ENCODE measurements around the gene ALDH1L1. TPM values are rescaled to one million over a fixed set of nuclear protein-coding genes. Genes with fewer than 3 reads are reported as not detected.

Gene ALDH1L1
- total and polyA plus RNA-seq, 2 of the 13 experiments (the other 11 are each of a cell fraction or from before 2014, with no cell fraction given) = 11.2 to 28.7 TPM

- intact Hi-C loops (cut with micrococcal nuclease; ENCODE audit: unreplicated experiment) = no loop called here
- Histone ChIP-seq H3K79me2 (ENCODE audit: insufficient read depth, low read length) (no peaks in the 10 kb centered on the region), H3K4me2 (ENCODE audit: low read depth, low read length) (no peak overlapping the region), H3K4me1 (ENCODE audit: insufficient read depth, low read length) (peaks cover 40% of the 10 kb centered on the region), H3K27ac (ENCODE audit: extremely low read length, insufficient read depth, low read length) (no peak overlapping the region), H2AFZ (ENCODE audit: low read length) (no peak overlapping the region), H3K9me3 (ENCODE audit: low read length) (no peaks in the 10 kb centered on the region), H3K9ac (ENCODE audit: insufficient read depth, low read depth, low read length) (no peak overlapping the region), H3K4me3 (replicated peaks in 1 of 3; ENCODE audit: insufficient read depth in 1 of 3, low read depth in 2 of 3, low read length in 3 of 3) (no peak overlapping the region), H3K36me3 (replicated peaks in 1 of 2; ENCODE audit: control insufficient read depth in 1 of 2, insufficient read depth in 2 of 2, low read length in 2 of 2) (no peaks in the 10 kb centered on the region), H4K20me1 (ENCODE audit: insufficient read depth, low read length) (no peaks in the 10 kb centered on the region), H3K27me3 (ENCODE audit: control insufficient read depth in 1 of 2, insufficient read depth in 2 of 2, low read length in 2 of 2) (peaks cover 2 to 43% of the 10 kb centered on the region in 2 experiments; a peak in 3 of 5 replicates)
- BruUV-seq (replicated peaks) = no TSS peak
- in situ Hi-C loops (cut with HindIII; ENCODE audit: extremely low pct_ligation_motif_present, low pct_unique_long_range_greater_than_20kb) = loop anchor here (5.0 kb wide), 1 partner anchor 64 kb away; no protein-coding TSS in a partner anchor
- FAIRE-seq = no peak
- no peak for TF ChIP-seq BCLAF1 (IDR thresholded peaks at IDR 0.05)
- POLR2A ChIA-PET = interaction anchor here (1.2 kb wide), 1 partner anchor 14 kb away, joined by 3 read pairs; no protein-coding TSS in a partner anchor
- ATAC-seq = no peak
- CTCF ChIA-PET (ENCODE audit: low intra/inter-chr PET ratio, low total read pairs) = no interaction called here
- 66% methylated on average over 7 of the region's 7 CpGs for WGBS (ENCODE audit: low lambda C conversion rate)
- DNase-seq (ENCODE audit: low spot score) = no peak
Measured at GRCh38 chr3:126211569-126211968, 31.2 kb upstream of the ALDH1L1 start.

- Histone ChIP-seq H4K20me1 (ENCODE audit: insufficient read depth, low read length) (no peaks in the 10 kb centered on the region), H3K79me2 (ENCODE audit: insufficient read depth, low read length) (no peaks in the 10 kb centered on the region), H3K9me3 (ENCODE audit: low read length) (no peaks in the 10 kb centered on the region), H3K36me3 (replicated peaks in 1 of 2; ENCODE audit: control insufficient read depth in 1 of 2, insufficient read depth in 2 of 2, low read length in 2 of 2) (no peaks in the 10 kb centered on the region), H2AFZ (ENCODE audit: low read length) (no peak overlapping the region), H3K9ac (ENCODE audit: insufficient read depth, low read depth, low read length) (no peak overlapping the region), H3K27me3 (ENCODE audit: control insufficient read depth in 1 of 2, insufficient read depth in 2 of 2, low read length in 2 of 2) (peaks cover 2 to 34% of the 10 kb centered on the region in 2 experiments; a peak in 3 of 5 replicates), H3K4me3 (replicated peaks in 1 of 3; ENCODE audit: insufficient read depth in 1 of 3, low read depth in 2 of 3, low read length in 3 of 3) (no peak overlapping the region), H3K27ac (ENCODE audit: extremely low read length, insufficient read depth, low read length) (no peak overlapping the region), H3K4me1 (ENCODE audit: insufficient read depth, low read length) (peaks cover 49% of the 10 kb centered on the region), H3K4me2 (ENCODE audit: low read depth, low read length) (no peak overlapping the region)
- in situ Hi-C loops (cut with HindIII; ENCODE audit: extremely low pct_ligation_motif_present, low pct_unique_long_range_greater_than_20kb) = loop anchor here (5.0 kb wide), 1 partner anchor 63 kb away; no protein-coding TSS in a partner anchor
- ATAC-seq (no peak), DNase-seq (ENCODE audit: low spot score) (no peak), FAIRE-seq (no peak)
- 7% methylated on average over 6 of the region's 6 CpGs for WGBS (ENCODE audit: low lambda C conversion rate)
- ChIA-PET POLR2A (interaction anchor here (1.2 kb wide), 1 partner anchor 13 kb away, joined by 3 read pairs; no protein-coding TSS in a partner anchor), CTCF (ENCODE audit: low intra/inter-chr PET ratio, low total read pairs) (no interaction called here)
- TF ChIP-seq ZNF30 (CRISPR knock-in tag; IDR thresholded peaks at IDR 0.05) = no peak
- no TSS peak for BruUV-seq (replicated peaks)
- intact Hi-C loops (cut with micrococcal nuclease; ENCODE audit: unreplicated experiment) = no loop called here
Measured at GRCh38 chr3:126210606-126211005, 30.2 kb upstream of the ALDH1L1 start.

Measured in HepG2 (cell line).